Heart right ventricle (tissue), 16 donors: ENCODE data around the gene CSNK2A2. TPM values are rescaled to one million over a fixed set of nuclear protein-coding genes. Genes with fewer than 3 reads are reported as not detected.

Source experiments
- ATAC-seq, 8 donors: fragments of 200-7000 bp; cut with Tn5 transposase; one replicate each; pipeline ENCODE4 v1.9.1; 2020; ENCODE audit warnings: mild to moderate bottlenecking in 8 of 8, moderate library complexity in 8 of 8, moderate number of reproducible peaks in 1 of 8
- DNase-seq, 2 donors: peaks; one replicate each; pipeline ENCODE4 v3.0.0-alpha.2; 2020
- H3K27ac ChIP-seq, 10 donors: fragments of 200-600 bp; sonication (generic) in 2 of 10; one replicate each; pipeline versions ENCODE4 v1.5.0 to v1.8.0; 2020 to 2022; ENCODE audit warnings: mild to moderate bottlenecking in 3 of 10
- H3K27me3 ChIP-seq, 7 donors: fragments of 200-600 bp; one replicate each; pipeline ENCODE4 v1.8.0; 2021 to 2022; ENCODE audit warnings: mild to moderate bottlenecking in 2 of 7
- H3K36me3 ChIP-seq, 9 donors: fragments of 200-600 bp; sonication (generic) in 1 of 9; one replicate each; pipeline versions ENCODE4 v1.5.0 to v1.8.0; 2020 to 2022; ENCODE audit warnings: mild to moderate bottlenecking in 2 of 9
- H3K4me1 ChIP-seq, 9 donors: fragments of 200-600 bp; sonication (generic) in 1 of 9; one replicate each; pipeline versions ENCODE4 v1.5.0 to v1.8.0; 2020 to 2022; ENCODE audit warnings: mild to moderate bottlenecking in 4 of 9
- H3K4me3 ChIP-seq, 10 donors: fragments of 200-600 bp; sonication (generic) in 2 of 10; one replicate each; pipeline versions ENCODE4 v1.5.0 to v1.8.0; 2020 to 2022; ENCODE audit warnings: mild to moderate bottlenecking in 7 of 10, moderate library complexity in 2 of 10
- H3K9me3 ChIP-seq, 11 donors: fragments of 200-600 bp in 10 of 11; sonication (generic) in 2 of 11; one replicate each; pipeline versions ENCODE4 v1.5.0 to v1.8.0; 2013 to 2022; ENCODE audit warnings: mild to moderate bottlenecking in 2 of 11, control low read depth in 1 of 11, moderate library complexity in 1 of 11
- WGBS, 2 donors: extraction: QIAGEN DNeasy Blood & Tissue Kit; methylation state at CpG; one replicate each; pipeline ENCODE4 v1.1.7; 2013; ENCODE audit warnings: inconsistent platforms in 1 of 2; 5-methylcytosine and 5-hydroxymethylcytosine counted together
- intact Hi-C, 10 donors: fragments of 100-400 bp; cut with DNase I; formaldehyde crosslinking; loops; one replicate each; pipeline versions ENCODE4 v1.11.1 to v1.14.2; 2022
- polyA plus RNA-seq, 2 donors: library from polyadenylated mRNA; stranded (reverse); fragments of 200-250 nt; gene quantifications; one replicate each; pipeline ENCODE4 v1.2.3, GENCODE V29; 2013
- total RNA-seq, 10 donors: library from RNA; stranded (reverse); fragmentation: NEBNext Ultra II Directional in 3 of 10; extraction: Animal tissue kit (Norgen Biotek cat#: 25700) in 3 of 10; gene quantifications; one replicate each; pipeline versions ENCODE4 v1.2.1 to v1.2.4, GENCODE V29; 2021 to 2023
- TF ChIP-seq, protein P1 (sequence below), 9 donors: fragments of 200-600 bp; sonication (generic) in 2 of 9; IDR thresholded peaks; one replicate each; pipeline versions ENCODE4 v1.5.0 to v1.8.0; 2021 to 2022; ENCODE audit warnings: antibody characterized with exemption in 9 of 9, mild to moderate bottlenecking in 5 of 9, moderate library complexity in 1 of 9
- donor health status: Arrhythmogenic right ventricular cardiomyopathy.
- donor health status: ischemic (EF 13 %, LVEDD 7.1; RV severe dilation, severe dysfunction).
- donor health status: healthy with polysubstance abuse.
- donor health status: DM: no; HTN: yes; CAD: no.
- donor health status: DM: no; HTN: no; CAD: no.
- donor health status: ischemic (EF 25% LVEDD 6.9; RV normal size, moderate dysfunction).
- donor health status: ischemic (EF 25% LVEDD 5.7; RV mildly dilated, moderate dysfunction).
- donor health status: healthy.
- donor health status: DM: yes; HTN: yes; CAD: no.
- donor health status: Ischemic cardiomyopathy.
- donor health status: ischemic (EF 35%, LVEDD 5.7; RV mildly dilated, moderate dysfunction).
- donor health status: nonischemic (EF 11% LVEDD 7.7; RV severe dilation, severe dysfunction).
- donor health status: DM: yes; HTN: yes; CAD: no.
- donor health status: PGD.
- donor health status: ischemic (EF 29% LVEDD 5.4; RV normal size, mild dysfunction).
- donor health status: nonischemic (EF 23%, LVEDD 6.1; RV moderate dilation, normal function).

CSNK2A2 gene
- total and polyA plus RNA-seq, 12 donors = 20.9 to 48.3 (median 35.2) TPM

DNA sequence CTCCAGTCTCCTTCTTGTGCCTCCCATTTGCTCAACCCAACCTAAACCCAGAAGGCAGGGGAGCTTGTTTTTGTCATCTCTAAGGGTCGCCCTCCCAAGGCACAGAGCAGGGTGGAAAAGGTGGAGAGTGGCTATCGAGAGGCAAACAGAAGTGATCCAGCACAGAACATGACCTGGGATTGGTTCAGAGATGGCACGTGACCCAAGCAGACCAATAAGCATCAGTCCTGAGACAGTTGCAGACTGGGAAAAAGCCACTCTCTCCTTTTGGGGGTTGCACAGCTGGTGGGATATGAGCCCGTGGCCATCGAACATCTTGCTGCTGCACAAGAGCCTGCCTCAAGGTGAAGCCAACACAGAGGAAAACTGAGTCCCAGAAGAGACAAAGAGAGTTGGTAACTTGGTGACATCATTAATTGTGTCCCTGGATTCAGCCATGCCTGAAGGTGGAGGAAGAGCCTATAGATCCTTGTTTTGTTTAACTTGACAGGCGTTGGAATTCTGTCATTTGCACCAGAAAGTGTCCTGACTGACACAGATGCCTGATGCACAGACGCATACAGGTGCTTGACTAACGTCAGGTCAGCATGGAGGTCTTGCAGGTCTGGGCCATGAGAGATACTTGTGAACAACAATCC lies 28.2 kb upstream of the CSNK2A2 start:
- no peaks in the 10 kb centered on the region for H3K4me1 ChIP-seq
- no peak overlapping the region for H3K27ac ChIP-seq
- TF ChIP-seq, protein P1, sequence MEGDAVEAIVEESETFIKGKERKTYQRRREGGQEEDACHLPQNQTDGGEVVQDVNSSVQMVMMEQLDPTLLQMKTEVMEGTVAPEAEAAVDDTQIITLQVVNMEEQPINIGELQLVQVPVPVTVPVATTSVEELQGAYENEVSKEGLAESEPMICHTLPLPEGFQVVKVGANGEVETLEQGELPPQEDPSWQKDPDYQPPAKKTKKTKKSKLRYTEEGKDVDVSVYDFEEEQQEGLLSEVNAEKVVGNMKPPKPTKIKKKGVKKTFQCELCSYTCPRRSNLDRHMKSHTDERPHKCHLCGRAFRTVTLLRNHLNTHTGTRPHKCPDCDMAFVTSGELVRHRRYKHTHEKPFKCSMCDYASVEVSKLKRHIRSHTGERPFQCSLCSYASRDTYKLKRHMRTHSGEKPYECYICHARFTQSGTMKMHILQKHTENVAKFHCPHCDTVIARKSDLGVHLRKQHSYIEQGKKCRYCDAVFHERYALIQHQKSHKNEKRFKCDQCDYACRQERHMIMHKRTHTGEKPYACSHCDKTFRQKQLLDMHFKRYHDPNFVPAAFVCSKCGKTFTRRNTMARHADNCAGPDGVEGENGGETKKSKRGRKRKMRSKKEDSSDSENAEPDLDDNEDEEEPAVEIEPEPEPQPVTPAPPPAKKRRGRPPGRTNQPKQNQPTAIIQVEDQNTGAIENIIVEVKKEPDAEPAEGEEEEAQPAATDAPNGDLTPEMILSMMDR (IDR thresholded peaks at IDR 0.05) = no peak
- H3K36me3 ChIP-seq = no peaks in the 10 kb centered on the region
- no peaks in the 10 kb centered on the region for H3K9me3 ChIP-seq
- ATAC-seq (no peak), DNase-seq (no peak)
- no peak overlapping the region for H3K4me3 ChIP-seq
- WGBS, 2 donors = 81 to 86% methylated on average over 8 of the region's 8 CpGs
- H3K27me3 ChIP-seq = peaks cover 0 to 4% (median 0%) of the 10 kb centered on the region in 7 donors
- intact Hi-C loops = no loop called here

DNA sequence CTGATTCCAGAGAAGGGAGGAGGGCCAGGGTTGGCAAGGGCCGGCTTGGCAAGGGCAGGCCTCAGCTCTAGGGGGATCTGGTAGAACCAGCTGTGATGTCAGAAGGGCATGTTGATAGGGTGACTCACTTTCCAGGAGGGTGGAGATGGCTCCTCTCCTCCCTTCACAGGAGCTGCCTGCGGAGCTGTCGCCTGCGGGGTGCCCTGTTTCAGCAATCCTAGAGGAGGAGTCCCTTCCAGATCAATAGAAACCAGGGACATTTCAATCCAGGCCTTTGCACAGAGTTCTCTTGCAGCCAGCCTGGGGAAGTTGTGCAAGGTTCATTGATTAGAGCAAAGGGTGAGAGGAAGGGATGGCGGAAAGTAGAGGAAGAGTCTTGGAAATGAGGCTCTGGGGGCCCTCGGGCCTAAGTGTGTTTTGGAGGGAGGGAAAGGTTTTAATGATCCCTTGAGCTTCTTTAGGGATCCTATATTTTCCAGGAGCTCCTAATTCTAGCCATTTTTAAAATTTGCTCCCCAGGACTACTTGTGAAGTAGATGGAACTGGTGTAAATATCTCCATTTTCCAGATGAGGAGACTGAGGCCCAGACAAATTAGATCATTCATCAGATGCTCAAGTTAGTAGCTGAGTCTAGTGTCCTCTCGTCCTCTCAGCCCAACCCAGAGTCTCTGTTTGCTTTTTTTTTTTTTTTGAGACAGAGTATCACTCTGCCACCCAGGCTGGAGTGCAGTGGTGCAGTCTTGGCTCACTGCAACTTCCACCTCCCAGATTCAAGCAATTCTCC lies 24.8 kb upstream of the CSNK2A2 start:
- TF ChIP-seq, protein P1 (IDR thresholded peaks at IDR 0.05) = no peak
- DNase-seq (no peak), ATAC-seq (peak in 3 of 8 donors; percentile 57 to 63 (median 62))
- Histone ChIP-seq H3K4me3 (no peak overlapping the region), H3K27me3 (peaks cover 0 to 4% (median 0%) of the 10 kb centered on the region in 7 donors), H3K36me3 (no peaks in the 10 kb centered on the region), H3K4me1 (no peaks in the 10 kb centered on the region), H3K27ac (no peak overlapping the region), H3K9me3 (peaks cover 0 to 6% (median 0%) of the 10 kb centered on the region in 11 donors)
- intact Hi-C loops = no loop called here
- WGBS, 2 donors = 80 to 84% methylated on average over 7 of the region's 7 CpGs

DNA sequence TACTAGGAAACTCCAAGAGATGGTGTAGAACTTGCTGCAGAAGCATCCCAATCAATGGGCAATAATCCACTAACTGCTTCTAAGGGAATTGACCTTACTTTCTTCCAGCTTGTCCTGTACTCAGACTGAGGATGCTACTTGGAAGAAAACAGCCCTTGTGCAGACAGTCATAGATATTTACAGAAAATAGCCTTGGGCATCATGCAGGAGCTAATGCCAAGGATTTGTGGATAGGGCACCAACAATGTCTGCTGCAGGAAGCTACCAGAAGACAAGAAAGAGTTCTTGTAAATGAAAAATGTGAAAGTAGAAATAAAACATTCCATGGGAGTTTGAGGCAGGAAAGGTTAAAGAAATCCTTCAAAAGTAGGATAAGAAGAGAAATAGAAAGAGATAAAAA lies 21.5 kb upstream of the CSNK2A2 start:
- Histone ChIP-seq H3K4me3 (no peak overlapping the region), H3K27ac (no peak overlapping the region), H3K4me1 (no peaks in the 10 kb centered on the region), H3K36me3 (no peaks in the 10 kb centered on the region), H3K9me3 (peaks cover 0 to 15% (median 0%) of the 10 kb centered on the region in 11 donors), H3K27me3 (peaks cover 0 to 6% (median 0%) of the 10 kb centered on the region in 7 donors)
- ATAC-seq = no peak
- TF ChIP-seq, protein P1 (IDR thresholded peaks at IDR 0.05) = no peak
- intact Hi-C loops = no loop called here
- DNase-seq = no peak

DNA sequence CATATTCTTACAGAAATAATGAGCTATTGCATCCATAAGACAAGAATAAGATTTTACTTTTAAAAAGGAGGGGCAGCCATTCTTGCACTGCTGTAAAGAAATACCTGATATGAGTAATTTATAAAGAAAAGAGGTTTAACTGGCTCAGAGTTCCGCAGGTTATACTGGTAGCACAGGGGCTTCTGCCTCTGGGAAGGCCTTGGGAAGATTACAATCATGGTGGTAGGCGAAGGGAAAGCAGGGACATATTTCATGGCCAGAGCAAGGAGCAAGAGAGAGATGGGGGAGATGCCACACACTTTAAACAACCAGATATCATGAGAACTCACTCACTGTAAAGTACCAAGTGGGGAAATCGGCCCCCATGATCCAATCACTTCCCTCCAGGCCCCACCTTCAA lies 20.9 kb upstream of the CSNK2A2 start:
- WGBS, 2 donors = 30 to 58% methylated on average over 3 of the region's 3 CpGs
- Histone ChIP-seq H3K9me3 (peaks cover 0 to 15% (median 0%) of the 10 kb centered on the region in 11 donors), H3K36me3 (no peaks in the 10 kb centered on the region), H3K27ac (no peak overlapping the region), H3K4me3 (no peak overlapping the region), H3K4me1 (no peaks in the 10 kb centered on the region), H3K27me3 (peaks cover 0 to 6% (median 0%) of the 10 kb centered on the region in 7 donors)
- TF ChIP-seq, protein P1 (IDR thresholded peaks at IDR 0.05) = no peak
- no peak for DNase-seq
- intact Hi-C loops = no loop called here
- no peak for ATAC-seq
